SH-SY5Y (cell line): Measurements from ENCODE around the gene GATC.

Source experiments
- GATA2 ChIP-seq: IDR thresholded peaks from 2 replicates; pipeline ENCODE4 v1.6.1; 2011; ENCODE audit warnings: mild to moderate bottlenecking, low read depth, low read length
- GATA3 ChIP-seq: IDR thresholded peaks from 2 replicates; pipeline ENCODE4 v1.6.1; 2011; ENCODE audit warnings: low read depth, mild to moderate bottlenecking, low read length, moderate library complexity

The GATC gene, protein sequence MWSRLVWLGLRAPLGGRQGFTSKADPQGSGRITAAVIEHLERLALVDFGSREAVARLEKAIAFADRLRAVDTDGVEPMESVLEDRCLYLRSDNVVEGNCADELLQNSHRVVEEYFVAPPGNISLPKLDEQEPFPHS

DNA sequence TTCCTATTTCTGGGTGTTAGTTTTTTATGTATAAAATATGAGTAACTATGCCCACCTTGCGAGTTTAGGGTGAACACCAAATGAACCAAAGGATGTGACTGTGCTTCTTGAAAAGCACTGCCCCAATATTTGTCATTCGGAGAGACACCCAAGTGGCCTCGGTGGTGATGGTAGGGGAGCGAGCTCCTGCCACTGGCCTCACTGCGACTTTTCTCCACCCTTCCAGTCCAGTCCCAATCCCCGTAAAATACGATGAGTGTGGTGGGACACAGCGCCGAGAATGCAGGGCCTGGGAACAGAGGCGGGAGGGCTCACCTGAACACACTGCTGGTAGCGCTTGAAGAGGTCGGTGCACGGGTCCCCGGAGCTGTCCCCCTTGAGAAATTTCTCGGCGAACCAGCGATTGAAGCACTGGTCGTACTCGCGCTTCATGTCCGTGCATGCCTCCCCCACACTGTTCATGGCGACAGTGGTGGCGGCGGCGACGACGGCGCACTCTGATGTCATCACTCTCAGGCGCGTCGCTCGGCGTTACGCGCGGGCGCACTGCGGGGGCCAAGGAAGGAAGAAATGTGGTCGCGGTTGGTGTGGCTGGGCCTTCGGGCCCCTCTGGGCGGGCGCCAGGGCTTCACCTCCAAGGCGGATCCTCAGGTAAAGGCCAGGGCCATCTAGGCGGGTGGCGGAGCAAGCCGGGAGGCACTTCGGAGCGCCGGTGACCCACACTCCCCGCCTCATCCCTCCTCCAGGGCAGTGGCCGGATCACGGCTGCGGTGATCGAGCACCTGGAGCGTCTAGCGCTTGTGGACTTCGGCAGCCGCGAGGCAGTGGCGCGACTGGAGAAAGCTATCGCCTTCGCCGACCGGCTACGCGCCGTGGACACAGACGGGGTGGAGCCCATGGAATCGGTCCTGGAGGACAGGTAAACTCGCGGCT is at the start of gene GATC, which contains the start of gene TRIAP1:
Gene GATC, plus strand, starts transcription at position 534 of the 933 bp plus-strand sequence. Its CDS starts 37 bp downstream, at position 571.
Gene TRIAP1, minus strand, starts transcription at position 474 of the 933 bp plus-strand sequence. Its CDS starts 12 bp downstream, at position 462.
- TF ChIP-seq GATA2 (no peak), GATA3 (no peak)

DNA sequence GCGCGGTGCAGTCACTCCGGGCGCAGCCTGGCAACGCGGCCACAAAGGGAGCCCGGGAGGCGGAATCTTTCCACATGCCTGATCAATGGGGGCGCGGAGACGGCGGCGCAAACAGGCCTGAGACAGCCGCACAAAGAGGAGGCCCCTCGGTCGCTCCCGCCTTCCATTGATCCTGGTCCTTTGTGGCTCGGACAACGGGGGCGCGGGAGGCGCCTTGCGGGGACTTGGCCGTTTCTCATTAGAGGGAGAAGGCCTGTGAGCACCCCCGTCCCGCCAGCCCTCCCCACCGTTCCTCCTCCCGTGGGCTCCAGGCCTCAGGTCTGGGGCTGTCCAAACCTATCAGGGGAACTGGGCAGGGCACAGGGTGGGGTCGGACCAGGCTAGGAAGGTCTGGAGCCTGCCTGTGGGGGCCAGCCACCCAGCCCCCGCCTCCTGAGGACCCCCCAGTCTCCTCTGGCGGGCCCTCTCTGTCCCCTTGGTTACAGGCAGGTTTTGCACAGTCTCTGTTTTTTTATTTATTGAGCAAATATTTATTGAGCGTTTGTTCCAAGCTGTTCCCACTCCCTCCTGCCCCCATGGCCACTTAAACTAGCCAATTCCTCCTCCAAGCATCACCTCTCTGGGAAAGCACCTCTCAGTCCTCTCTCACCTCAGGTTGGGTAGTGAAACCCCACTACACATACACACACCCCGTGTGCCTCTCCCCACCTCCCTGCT is 48.3 kb upstream of the GATC start:
- TF ChIP-seq GATA2 = no peak
- no peak for TF ChIP-seq GATA3

DNA sequence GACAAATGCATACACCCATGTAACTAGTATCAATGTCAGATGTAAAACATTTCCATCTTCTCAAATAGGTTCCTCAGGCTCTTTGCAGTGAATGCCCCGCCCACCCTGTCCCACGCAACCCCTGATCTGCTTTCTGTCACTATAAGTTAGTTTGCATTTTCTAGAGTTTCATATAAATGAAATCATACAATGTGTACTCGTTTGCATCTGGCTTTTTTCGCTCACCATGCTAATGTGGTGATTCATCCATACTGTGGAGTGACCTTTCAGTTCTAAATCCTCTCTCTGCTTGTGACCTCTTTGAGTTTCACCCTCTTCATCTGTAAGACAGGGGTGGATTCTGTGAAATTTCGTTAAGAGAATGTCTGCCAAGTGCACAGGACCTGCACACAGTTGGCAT is 46.7 kb upstream of the GATC start:
- no peak for TF ChIP-seq GATA2
- no peak for TF ChIP-seq GATA3

DNA sequence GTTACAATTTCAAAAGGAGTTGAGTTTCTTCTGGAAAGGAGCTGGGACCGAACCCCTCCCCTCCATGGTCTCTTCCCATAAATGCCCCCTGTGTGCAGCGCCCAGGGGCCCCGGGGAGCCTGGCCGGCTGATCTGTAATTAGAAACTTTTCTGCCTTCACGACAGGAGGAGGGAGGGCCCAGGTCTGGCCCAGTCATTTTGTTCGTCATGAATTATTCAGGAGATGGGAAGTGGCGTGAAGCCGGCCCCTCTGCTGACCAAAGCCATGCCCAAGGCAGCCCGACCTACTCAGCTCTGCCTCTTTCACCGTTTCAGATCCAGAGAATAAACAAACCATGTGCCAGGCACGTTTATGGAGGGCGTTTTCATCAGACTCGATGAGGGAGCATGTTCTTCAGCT is 44.0 kb upstream of the GATC start:
- no peak for TF ChIP-seq GATA3
- no peak for TF ChIP-seq GATA2

DNA sequence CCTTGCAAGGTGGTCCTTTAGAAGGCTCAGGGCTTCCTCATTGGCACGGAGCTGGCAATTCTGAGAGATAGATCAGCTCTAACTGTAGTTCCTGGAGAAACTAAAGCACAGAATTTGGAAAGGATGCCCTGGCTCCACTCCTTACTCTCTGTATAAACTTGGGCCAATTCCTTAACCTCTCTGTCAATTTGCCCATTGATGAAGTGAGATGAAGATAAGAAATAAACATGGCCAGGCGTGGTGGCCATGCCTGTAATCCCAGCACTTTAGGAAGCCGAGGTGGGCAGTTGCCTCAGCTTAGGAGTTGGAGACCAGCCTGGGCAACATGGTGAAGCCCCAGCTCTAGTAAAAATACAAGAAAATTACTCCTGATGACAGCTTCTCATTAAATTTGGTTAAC is 42.4 kb upstream of the GATC start:
- TF ChIP-seq GATA2 = no peak

DNA sequence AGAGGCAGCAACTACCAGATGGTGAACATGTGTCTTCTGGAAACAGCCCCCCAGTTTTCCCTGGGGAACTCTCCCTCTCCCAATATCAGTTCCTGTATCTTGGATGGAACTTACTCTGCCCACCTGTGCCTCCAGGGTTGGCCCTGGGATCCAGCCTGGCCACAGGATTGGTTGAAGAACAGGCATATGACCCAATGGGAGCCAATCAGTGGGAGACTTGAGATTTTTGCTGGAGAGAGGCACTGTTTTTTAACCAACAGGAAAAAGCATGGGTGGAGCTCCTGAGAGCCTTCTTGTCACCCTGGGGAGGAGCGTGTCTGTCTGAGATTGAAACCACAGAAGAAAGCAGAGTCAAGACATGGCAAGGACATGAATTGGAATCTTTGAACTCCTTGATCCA is 42.0 kb upstream of the GATC start:
- TF ChIP-seq GATA2 (no peak), GATA3 (no peak)

DNA sequence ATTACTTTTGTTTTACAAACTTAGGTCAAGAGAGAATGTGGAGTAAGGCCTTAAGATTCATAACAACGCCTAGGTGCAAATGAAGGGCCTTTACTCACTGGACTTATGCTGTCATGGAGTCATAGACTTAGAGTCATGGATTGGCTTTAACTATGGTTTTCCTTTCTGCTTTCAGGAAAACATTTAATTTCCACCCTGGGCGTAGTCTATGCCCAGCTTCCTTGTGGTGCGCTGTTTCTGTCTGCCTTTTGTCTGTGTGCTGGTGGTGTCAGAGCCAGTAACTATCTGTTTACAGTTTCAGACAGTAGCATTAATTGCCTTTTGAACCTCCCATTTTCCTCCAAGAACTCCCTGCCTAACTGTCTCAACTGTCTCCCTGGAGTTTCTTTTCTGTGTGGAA is 40.2 kb upstream of the GATC start:
- TF ChIP-seq GATA2 (no peak), GATA3 (no peak)

DNA sequence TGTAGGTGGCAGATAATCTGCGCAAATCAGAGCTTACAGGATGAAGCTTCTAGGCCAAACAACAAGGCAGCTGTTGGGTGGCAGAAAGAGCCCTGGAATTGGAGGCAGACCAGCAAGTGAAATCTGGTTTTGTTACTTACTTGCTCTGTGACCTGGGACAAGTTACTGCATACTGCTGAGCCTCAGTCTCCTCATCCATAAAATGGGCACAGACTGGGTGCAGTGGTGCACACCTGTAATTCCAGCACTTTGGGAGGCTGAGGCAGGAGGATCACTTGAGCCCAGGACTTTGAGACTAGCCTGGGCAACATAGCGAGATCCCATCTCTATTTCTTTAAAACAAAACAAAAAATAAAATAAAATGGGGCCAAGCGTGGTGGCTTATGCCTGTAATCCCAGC is 39.7 kb upstream of the GATC start:
- TF ChIP-seq GATA2 = no peak

DNA sequence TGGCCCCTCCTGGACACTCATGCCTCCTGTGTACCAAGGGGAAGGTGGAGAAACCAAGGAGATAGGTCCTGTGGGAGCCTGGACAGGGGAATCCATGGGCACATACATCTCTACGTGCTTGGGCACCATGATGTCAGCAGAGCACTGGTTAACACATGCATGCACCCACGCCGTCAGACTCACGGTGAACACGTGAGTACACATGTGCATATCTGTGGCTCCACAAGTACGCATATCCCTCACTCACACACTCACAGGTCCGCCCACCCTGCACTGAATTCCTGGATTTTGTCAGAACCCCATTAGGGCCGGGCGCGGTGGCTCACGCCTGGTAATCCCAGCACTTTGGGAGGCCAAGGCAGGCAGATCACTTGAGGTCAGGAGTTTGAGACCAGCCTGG is 37.5 kb upstream of the GATC start:
- TF ChIP-seq GATA3 = no peak
- no peak for TF ChIP-seq GATA2

DNA sequence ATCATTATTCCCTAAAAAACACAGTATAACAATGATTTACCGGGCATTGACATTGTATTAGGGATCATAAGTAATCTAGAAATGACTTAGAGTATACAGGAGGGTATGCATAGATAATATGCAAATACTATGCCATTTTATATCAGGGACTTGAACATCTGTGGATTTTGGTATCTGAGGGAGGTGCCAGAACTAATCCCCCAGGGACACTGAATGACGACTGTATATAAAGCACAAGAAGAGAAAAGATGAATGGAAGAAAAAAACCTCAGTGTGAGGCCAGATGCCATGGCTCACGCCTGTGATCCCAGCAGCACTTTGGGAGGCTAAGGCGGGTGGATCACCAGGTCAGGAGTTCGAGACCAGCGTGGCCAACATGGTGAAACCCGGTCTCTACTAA is 33.8 kb upstream of the GATC start:
- TF ChIP-seq GATA2 = no peak
- no peak for TF ChIP-seq GATA3

DNA sequence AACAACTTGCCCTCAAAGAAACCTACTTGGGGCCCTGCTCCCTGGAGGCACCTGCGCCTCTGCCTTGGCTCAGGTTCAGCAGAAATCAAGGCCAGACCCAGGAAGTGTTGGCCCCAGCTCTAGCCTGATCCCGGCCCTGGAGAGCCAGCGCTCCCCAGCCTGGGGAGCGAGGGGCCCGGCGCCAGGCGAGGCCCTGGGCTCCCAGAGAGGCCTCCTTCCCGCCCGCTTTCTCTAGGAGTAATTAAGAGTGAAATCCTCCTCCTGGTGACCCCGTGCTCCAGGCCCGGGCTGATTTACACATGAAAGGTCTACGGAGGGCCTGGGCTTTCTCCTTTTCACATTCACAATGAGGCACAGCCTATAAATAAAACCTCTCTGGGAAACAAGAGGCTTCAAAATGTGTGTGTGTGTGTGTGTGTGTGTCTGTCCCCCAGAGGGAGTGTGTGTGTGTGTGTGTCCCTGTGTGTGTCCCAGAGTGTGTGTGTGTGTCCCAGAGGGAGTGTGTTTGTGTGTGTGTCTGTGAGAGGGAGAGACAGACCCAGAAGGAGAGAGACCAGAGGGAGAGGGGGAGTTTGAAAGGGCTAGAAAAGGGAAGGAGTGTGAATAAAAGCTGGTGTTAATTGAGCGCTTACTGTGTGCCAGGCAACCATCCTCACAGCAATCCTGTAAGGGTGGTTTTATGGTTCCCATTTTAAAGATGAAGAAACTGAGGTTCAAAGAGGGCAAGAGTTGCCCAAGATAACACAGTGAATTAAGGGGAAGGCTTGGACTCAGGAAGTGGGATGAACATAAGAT is 32.1 kb upstream of the GATC start:
- TF ChIP-seq GATA2 (no peak), GATA3 (no peak)

DNA sequence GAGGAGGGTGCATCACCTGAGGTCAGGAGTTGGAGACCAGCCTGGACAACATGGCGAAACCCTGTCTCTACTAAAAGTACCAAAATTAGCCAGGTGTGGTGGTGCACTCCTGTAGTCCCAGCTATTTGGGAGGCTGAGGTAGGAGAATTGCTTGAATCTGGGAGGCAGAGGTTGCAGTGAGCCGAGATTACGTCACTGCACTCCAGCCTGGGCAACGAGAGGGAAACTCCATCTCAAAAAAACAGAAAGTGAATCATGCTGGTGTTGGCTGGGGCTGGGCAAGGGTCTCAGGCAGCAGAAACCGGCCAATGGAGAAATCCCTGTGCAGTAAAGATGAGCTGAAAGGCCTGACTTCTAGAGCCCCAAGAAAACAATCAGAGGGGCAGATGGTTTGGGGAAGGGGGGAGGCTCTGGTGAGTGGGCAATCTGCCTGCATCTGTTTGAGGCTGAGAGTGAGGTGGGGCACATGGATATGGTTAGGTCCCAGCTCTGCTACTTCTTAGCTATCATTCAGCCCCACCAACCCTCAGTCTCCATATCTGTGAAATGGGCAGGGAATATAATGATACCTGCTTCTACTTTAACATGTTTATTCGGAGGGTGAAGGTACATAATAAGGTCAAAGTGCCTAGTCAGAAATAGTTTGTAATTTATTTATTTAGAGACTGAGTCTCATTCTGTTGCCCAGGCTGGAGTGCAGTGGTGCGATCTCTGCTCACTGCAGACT is 29.6 kb upstream of the GATC start:
- TF ChIP-seq GATA2 = no peak
- no peak for TF ChIP-seq GATA3

DNA sequence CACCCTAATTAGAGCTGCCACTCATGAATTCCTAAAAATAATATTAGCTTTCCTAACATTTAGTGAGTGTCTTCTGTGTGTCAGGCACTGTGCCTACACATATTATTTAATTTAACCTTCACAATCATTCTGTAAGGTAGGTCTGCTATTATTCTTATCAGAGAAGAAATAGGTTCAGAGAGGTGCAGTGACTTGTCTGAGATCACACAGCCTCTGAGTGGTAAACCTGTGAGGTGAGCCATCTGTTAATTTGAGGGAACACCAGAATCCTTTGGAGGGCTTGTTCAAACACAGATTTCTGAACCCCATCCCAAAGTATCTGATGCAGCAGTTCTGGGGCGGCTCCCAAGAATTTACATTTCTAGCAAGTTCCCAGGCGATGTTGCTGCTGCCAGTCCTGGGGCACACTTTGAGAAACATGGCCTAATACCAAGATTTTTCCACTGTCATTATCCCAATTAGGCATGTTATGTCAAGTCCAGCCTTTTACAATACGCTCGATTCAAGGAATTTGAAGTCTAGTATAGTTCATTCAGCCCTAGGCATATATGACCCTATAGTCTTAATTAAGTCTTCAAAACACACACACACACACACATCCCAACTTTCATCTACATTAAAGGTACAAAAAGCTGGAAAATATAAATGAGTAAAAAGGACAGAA is 28.2 kb upstream of the GATC start:
- TF ChIP-seq GATA3 (no peak), GATA2 (no peak)
